ENCODE data around the gene SMKR1. TPM values are rescaled to one million over a fixed set of nuclear protein-coding genes. Genes with fewer than 3 reads are reported as not detected.
"Not testable (repeated sequence)": the region's sequence is repeated elsewhere in the genome, so short reads cannot be mapped to it uniquely, and the experiment has no call there.

The SMKR1 gene
- total RNA-seq, 1 experiment from 2014 or later, result 8.9 TPM

- TF ChIP-seq EZH2phosphoT487 (IDR thresholded peaks at IDR 0.05; ENCODE audit: borderline replicate concordance) (no peak), SP1 (IDR thresholded peaks at IDR 0.05; ENCODE audit: low read depth) (no peak), SRF (IDR thresholded peaks at IDR 0.05; ENCODE audit: low read depth) (no peak), POLR2A (IDR thresholded peaks at IDR 0.05; ENCODE audit: borderline replicate concordance, extremely low read depth, insufficient read depth, insufficient read length) (no peak), FOSL1 (IDR thresholded peaks at IDR 0.05; ENCODE audit: low read depth) (no peak)
- TF ChIP-seq, protein P1, sequence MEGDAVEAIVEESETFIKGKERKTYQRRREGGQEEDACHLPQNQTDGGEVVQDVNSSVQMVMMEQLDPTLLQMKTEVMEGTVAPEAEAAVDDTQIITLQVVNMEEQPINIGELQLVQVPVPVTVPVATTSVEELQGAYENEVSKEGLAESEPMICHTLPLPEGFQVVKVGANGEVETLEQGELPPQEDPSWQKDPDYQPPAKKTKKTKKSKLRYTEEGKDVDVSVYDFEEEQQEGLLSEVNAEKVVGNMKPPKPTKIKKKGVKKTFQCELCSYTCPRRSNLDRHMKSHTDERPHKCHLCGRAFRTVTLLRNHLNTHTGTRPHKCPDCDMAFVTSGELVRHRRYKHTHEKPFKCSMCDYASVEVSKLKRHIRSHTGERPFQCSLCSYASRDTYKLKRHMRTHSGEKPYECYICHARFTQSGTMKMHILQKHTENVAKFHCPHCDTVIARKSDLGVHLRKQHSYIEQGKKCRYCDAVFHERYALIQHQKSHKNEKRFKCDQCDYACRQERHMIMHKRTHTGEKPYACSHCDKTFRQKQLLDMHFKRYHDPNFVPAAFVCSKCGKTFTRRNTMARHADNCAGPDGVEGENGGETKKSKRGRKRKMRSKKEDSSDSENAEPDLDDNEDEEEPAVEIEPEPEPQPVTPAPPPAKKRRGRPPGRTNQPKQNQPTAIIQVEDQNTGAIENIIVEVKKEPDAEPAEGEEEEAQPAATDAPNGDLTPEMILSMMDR (IDR thresholded peaks at IDR 0.05 in 2 of 3, conservative IDR thresholded peaks at IDR 0.05 in 1 of 3; ENCODE audit: borderline replicate concordance in 1 of 3, insufficient read depth in 1 of 3, low read depth in 2 of 3, low read length in 2 of 3), result no peak
Measured at GRCh38 chr7:129532375-129532774, 30.0 kb downstream of the SMKR1 start (continued).

GRCh38 chr7:129534558-129535274 lies 32.4 kb downstream of the SMKR1 start:
- BruUV-seq (replicated peaks); H4K20me1 ChIP-seq (ENCODE audit: insufficient read depth); H3K9ac ChIP-seq (ENCODE audit: low read length); H3K27me3 ChIP-seq (ENCODE audit: insufficient read depth, low read length); H3K9me3 ChIP-seq (ENCODE audit: control insufficient read depth in 1 of 2, insufficient read depth in 1 of 2, low read depth in 1 of 2, low read length in 2 of 2); POLR2A ChIA-PET; H2AFZ ChIP-seq (ENCODE audit: low read depth, low read length, poor library complexity, severe bottlenecking); DNase-seq (ENCODE audit: low read depth, low spot score); ATAC-seq; H3K79me2 ChIP-seq (ENCODE audit: insufficient read depth, low read length); H3K4me2 ChIP-seq (ENCODE audit: low read length); H3K36me3 ChIP-seq (ENCODE audit: control insufficient read depth in 1 of 2, insufficient read depth in 2 of 2, low read length in 2 of 2); H3K4me3 ChIP-seq (replicated peaks in 1 of 2; ENCODE audit: low read depth in 1 of 2, low read length in 2 of 2); H3K27ac ChIP-seq (ENCODE audit: low read depth, low read length); H3K9me2 ChIP-seq (ENCODE audit: insufficient read depth); intact Hi-C loops (cut with micrococcal nuclease): not testable (repeated sequence)
- ChIA-PET RAD21 (ENCODE audit: low non-redundant PET in 1 of 2, low total read pairs in 2 of 2, uncharacterized antibody in 2 of 2, unreplicated experiment in 2 of 2) (interaction anchor here in 1 of 2 experiments (0.5 kb wide), 1 partner anchor 291 kb away, joined by 4 read pairs; no protein-coding TSS in a partner anchor), CTCF (interaction anchor here (0.7 kb wide), 1 partner anchor 24 kb away, joined by 3 read pairs; no protein-coding TSS in a partner anchor)
- peaks cover 11 to 26% of the 10 kb centered on the region in 2 experiments for H3K4me1 ChIP-seq (ENCODE audit: control insufficient read depth in 1 of 2, insufficient read depth in 2 of 2, low read length in 2 of 2)

All from HCT116 (cell line).